Astrocyte of the spinal cord (primary cell): ENCODE results near the gene ARMS2.

Experiments used
- DNase-seq: peaks from one replicate; pipeline ENCODE4 v3.0.0; 2011; ENCODE audit warnings: low read depth, low spot score
- H3K4me3 ChIP-seq: 2 replicates; pipeline ENCODE4 v1.5.1; 2011; ENCODE audit warnings: low read depth, mild to moderate bottlenecking, low read length, moderate library complexity
- in situ Hi-C: cut with HindIII; loops from 2 replicates; pipeline ENCODE4 v1.10.0; 2017; ENCODE audit warnings: low sequenced_read_pairs
- TF ChIP-seq, protein P1 (sequence below): IDR thresholded peaks from 2 replicates; pipeline ENCODE4 v1.5.1; 2012; ENCODE audit warnings: low read depth, mild to moderate bottlenecking, low read length, inconsistent platforms

ARMS2 gene

DNA sequence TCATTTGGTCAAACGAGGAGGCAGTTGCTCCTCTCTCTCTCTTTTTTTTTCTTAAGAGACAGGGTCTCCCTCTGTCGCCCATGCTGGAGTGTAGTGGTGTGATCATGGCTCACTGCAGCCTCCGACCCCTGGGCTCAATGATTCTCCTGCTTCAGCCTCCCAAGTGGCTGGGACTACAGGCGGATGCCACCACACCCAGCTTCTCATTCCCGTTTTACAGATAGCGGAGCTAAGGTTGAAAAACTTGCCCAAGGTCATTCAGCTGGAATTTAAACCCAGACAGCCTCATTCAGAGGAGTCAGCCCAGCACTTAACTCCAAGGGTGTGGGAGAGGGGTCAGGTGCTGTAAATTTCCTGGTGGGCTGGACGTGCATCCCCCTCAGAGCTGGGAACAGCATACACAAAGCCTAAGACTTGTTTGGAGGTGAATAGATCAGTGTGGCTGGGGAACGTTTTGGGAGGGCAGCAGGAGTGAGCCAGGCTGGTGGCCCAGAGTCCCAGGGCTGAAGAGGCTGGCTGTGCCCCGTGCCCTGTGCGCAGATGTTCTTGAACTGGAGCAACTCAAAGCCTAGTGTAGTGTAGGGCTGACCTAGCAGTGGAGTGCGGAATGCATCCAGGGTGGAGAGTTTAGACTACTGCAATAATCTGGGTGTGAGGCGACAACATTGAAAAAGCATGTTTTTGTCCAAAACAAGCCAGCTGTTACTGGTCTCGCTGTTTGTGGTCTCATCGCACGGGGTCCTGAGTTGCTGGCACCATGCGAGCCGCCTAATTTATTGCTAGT is 9.2 kb downstream of the ARMS2 start:
- in situ Hi-C loops, result no loop called here
- TF ChIP-seq, protein P1, sequence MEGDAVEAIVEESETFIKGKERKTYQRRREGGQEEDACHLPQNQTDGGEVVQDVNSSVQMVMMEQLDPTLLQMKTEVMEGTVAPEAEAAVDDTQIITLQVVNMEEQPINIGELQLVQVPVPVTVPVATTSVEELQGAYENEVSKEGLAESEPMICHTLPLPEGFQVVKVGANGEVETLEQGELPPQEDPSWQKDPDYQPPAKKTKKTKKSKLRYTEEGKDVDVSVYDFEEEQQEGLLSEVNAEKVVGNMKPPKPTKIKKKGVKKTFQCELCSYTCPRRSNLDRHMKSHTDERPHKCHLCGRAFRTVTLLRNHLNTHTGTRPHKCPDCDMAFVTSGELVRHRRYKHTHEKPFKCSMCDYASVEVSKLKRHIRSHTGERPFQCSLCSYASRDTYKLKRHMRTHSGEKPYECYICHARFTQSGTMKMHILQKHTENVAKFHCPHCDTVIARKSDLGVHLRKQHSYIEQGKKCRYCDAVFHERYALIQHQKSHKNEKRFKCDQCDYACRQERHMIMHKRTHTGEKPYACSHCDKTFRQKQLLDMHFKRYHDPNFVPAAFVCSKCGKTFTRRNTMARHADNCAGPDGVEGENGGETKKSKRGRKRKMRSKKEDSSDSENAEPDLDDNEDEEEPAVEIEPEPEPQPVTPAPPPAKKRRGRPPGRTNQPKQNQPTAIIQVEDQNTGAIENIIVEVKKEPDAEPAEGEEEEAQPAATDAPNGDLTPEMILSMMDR, result no peak
- peak overlapping the region; percentile 71 for H3K4me3 ChIP-seq
- DNase-seq, result no peak

DNA sequence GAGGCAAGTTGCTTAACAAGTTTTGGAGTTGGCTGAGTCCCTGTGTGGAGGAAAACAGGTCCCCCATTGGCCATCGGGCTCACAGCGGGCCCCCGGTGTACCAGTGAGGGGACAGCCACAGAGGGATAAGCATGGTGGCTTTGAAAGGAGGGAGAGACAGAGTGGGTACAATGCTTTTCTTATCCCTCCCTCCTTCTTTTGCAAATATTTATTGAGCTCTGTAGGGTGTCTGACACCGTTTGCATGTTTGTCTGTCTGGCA is 9.7 kb downstream of the ARMS2 start:
- no peak overlapping the region for H3K4me3 ChIP-seq
- no peak for DNase-seq
- in situ Hi-C loops, result no loop called here
- TF ChIP-seq, protein P1, result no peak

DNA sequence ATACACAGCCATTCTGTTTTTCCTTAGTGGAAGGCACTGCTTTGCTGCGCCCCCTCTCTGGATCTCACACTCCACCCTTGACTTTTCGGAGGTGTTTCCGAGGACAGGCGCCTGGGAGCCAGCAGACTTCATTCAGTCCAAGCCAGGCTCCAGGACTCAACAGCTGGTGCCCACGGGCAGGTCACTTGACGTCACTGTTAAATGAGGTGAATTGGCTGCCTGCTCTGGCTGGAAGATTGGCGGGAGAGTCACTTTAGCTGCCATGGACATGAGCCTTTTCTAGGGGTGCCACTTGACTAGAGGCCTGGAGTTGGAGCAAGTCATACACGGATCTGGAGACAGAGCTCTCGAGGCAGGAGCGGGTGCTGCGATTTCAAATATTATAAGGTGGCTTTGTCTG is 10.1 kb downstream of the ARMS2 start:
- no peak overlapping the region for H3K4me3 ChIP-seq
- TF ChIP-seq, protein P1, result no peak
- no peak for DNase-seq
- in situ Hi-C loops, result no loop called here

DNA sequence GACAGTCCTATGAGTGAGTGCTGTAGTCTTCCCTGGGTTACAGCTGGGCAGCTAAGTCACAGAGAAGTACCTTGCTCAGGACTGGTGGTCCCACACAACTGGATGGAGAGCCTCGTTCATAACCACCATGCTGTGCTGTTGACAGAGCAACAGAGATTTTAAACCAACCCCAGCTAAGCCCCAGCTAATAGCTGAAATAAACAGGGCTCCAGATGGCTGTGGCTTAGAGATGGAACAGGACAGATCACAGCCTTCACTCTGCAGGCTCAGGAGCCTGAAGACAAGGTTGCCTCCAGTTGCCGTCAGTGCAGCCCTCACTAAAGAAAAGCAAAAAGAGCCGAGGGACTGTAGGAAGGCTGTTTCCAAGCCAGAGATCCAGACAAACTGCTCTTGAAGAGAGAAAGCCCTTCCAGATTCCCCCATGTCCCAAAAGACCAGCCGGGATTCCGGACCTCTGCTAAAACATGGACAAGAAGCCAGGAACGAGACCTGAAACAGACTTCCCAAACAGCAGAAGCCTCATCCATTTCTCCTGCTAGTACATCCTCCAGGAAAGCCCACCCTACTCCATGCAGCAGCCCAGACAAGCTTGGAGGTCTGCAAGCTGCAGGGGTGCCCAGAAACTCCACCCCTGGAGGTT is 11.1 kb downstream of the ARMS2 start:
- no peak for DNase-seq
- H3K4me3 ChIP-seq, result no peak overlapping the region
- in situ Hi-C loops, result no loop called here
- TF ChIP-seq, protein P1, result no peak

DNA sequence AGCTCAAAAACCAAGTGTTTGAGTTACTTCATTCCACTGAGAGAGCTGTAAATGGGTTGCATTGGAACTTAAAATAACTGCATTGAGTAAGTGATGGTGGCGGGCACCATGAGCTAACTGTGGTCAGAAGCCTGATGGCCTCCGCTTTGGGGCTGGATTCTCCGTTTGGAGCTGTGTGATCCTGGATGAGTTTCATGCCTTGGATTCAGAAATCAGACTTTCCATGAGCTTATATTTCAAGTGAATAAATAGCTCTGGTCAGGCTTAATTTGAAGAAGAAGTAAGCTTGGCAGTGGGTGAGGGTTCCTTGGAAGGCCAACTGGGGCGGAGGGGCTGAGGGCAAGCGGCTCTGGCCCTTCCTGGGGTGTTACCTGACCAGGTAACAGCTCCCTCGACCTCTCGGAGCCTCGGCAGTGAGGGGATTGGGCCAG is 12.5 kb downstream of the ARMS2 start:
- TF ChIP-seq, protein P1, result no peak
- H3K4me3 ChIP-seq, result no peak overlapping the region
- in situ Hi-C loops, result no loop called here
- DNase-seq, result no peak

DNA sequence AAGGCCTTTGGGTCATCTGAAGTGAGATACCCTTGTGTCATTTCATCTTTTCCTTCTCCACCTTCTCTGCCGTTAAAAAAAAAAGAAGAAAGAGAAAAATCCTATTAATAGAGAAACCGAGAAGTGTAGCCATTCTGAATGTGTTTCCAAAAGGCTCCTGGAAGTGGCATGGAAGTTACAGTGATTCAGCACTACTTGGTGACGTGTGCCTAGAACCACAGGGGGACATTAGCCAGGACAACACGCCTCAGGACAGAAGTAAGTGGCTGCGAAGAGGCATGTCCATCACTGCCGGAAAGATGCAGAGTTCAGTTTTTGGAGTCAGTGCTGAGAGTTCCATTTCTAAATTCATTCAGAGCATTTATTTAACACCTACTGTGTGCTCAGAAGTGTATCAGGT is 13.2 kb downstream of the ARMS2 start:
- no peak for DNase-seq
- in situ Hi-C loops, result no loop called here
- no peak overlapping the region for H3K4me3 ChIP-seq
- TF ChIP-seq, protein P1, result no peak
